B cell (primary cell): ENCODE results near the gene DDX54. TPM values are rescaled to one million over a fixed set of nuclear protein-coding genes. Genes with fewer than 3 reads are reported as not detected.

Source experiments
- ATAC-seq: fragments of 200-7000 bp; cut with Tn5 transposase; one replicate; pipeline ENCODE4 v1.10.0; 2021; ENCODE audit warnings: low read depth, mild to moderate bottlenecking, moderate number of reproducible peaks, moderate library complexity
- CTCF ChIA-PET: fragments of 350-600 bp; sonication (Branson Sonifier 250); formaldehyde crosslinking; loops from one replicate; lab custom pipeline; 2021; ENCODE audit warnings: antibody characterized with exemption, inconsistent platforms; lab: Charles Lee
- POLR2A ChIA-PET: fragments of 350-600 bp; sonication (Branson Sonifier 250); formaldehyde crosslinking; loops from one replicate; lab custom pipeline; 2021; ENCODE audit warnings: antibody characterized with exemption; lab: Charles Lee
- DNase-seq: peaks from one replicate; pipeline ENCODE4 v3.0.0; 2013
- H2AFZ ChIP-seq: 2 replicates; pipeline ENCODE4 v1.6.1; 2012; ENCODE audit warnings: mild to moderate bottlenecking, low read depth, low read length; ENCODE audit not compliant: insufficient read depth, poor library complexity, severe bottlenecking
- H3K27ac ChIP-seq, 2 donors: 1 replicate in 1 of 2; 2 replicates in 1 of 2; pipeline ENCODE4 v1.5.1; 2012 to 2013; ENCODE audit warnings: low read length in 2 of 2, mild to moderate bottlenecking in 2 of 2, moderate library complexity in 1 of 2
- H3K27me3 ChIP-seq, 4 experiments: fragments of 200-600 bp in 1 of 4; sonication (generic) in 1 of 4; replicated peaks in 1 of 4; 1 replicate in 2 of 4; 2 replicates in 2 of 4; pipeline versions ENCODE4 v1.6.1 to v1.7.0; 2013 to 2016; ENCODE audit warnings: low read length in 3 of 4, mild to moderate bottlenecking in 2 of 4, mixed read lengths in 1 of 4, moderate library complexity in 1 of 4; ENCODE audit not compliant: insufficient read depth in 4 of 4, control insufficient read depth in 3 of 4; ENCODE audit errors: control extremely low read depth in 1 of 4
- H3K36me3 ChIP-seq, 2 experiments: replicated peaks in 1 of 2; 1 replicate in 1 of 2; 2 replicates in 1 of 2; pipeline versions ENCODE4 v1.6.1 to v1.7.1; 2013; ENCODE audit warnings: low read length in 1 of 2; ENCODE audit not compliant: insufficient read depth in 2 of 2, control insufficient read depth in 1 of 2; ENCODE audit errors: control extremely low read depth in 1 of 2, extremely low read depth in 1 of 2
- H3K4me1 ChIP-seq, 2 donors: fragments of 200-600 bp in 1 of 2; sonication (generic) in 1 of 2; 1 replicate in 1 of 2; 2 replicates in 1 of 2; pipeline versions ENCODE4 v1.5.1 to v1.6.1; 2013 to 2017; ENCODE audit warnings: low read length in 2 of 2; ENCODE audit not compliant: control insufficient read depth in 2 of 2, insufficient read depth in 2 of 2
- H3K4me2 ChIP-seq: replicated peaks from 2 replicates; pipeline ENCODE3; 2012; ENCODE audit warnings: mild to moderate bottlenecking, low read depth, low read length; ENCODE audit not compliant: poor library complexity, severe bottlenecking
- H3K4me3 ChIP-seq, 5 experiments: fragments of 200-600 bp in 1 of 5; sonication (generic) in 1 of 5; 1 replicate in 3 of 5; 2 replicates in 2 of 5; pipeline versions ENCODE4 v1.5.1 to v1.7.0; 2011 to 2016; ENCODE audit warnings: low read length in 4 of 5, mild to moderate bottlenecking in 4 of 5, low read depth in 2 of 5, control low read depth in 1 of 5, moderate library complexity in 1 of 5; ENCODE audit not compliant: insufficient read depth in 1 of 5; ENCODE audit errors: control extremely low read depth in 1 of 5, extremely low read depth in 1 of 5
- H3K79me2 ChIP-seq: fragments of 200-600 bp; sonication (generic); one replicate; pipeline ENCODE4 v1.6.0; 2016; ENCODE audit warnings: low read length; ENCODE audit not compliant: control insufficient read depth, insufficient read depth
- H3K9ac ChIP-seq: fragments of 200-600 bp; sonication (generic); 2 replicates; pipeline ENCODE4 v1.6.1; 2017; ENCODE audit warnings: mild to moderate bottlenecking, low read length, moderate library complexity
- H3K9me3 ChIP-seq, 3 donors: one replicate each; pipeline versions ENCODE4 v1.6.1 to v1.7.1; 2013; ENCODE audit warnings: low read length in 2 of 3; ENCODE audit not compliant: control insufficient read depth in 2 of 3, insufficient read depth in 1 of 3; ENCODE audit errors: control extremely low read depth in 1 of 3
- H4K20me1 ChIP-seq: 2 replicates; pipeline ENCODE4 v1.6.0; 2012; ENCODE audit warnings: mild to moderate bottlenecking, low read length; ENCODE audit not compliant: insufficient read depth, control insufficient read depth, poor library complexity, severe bottlenecking
- H3K27ac Mint-ChIP-seq: one replicate; pipeline ENCODE4 v1.8.0; 2021; ENCODE audit warnings: mixed read lengths
- H3K27me3 Mint-ChIP-seq: one replicate; pipeline ENCODE4 v1.8.0; 2021; ENCODE audit warnings: mixed read lengths
- H3K4me1 Mint-ChIP-seq: one replicate; pipeline ENCODE4 v1.8.0; 2021; ENCODE audit warnings: mixed read lengths
- H3K4me3 Mint-ChIP-seq: one replicate; pipeline ENCODE4 v1.8.0; 2021; ENCODE audit warnings: mixed read lengths
- H3K9me3 Mint-ChIP-seq: one replicate; pipeline ENCODE4 v1.8.0; 2022; ENCODE audit warnings: mixed read lengths; ENCODE audit not compliant: insufficient read depth
- EZH2 ChIP-seq: IDR thresholded peaks from 2 replicates; pipeline ENCODE4 v1.6.1; 2012; ENCODE audit warnings: borderline replicate concordance, low read depth, mild to moderate bottlenecking, moderate library complexity, low read length; ENCODE audit not compliant: insufficient read depth, poor library complexity, severe bottlenecking
- WGBS: methylation state at CpG from one replicate; pipeline ENCODE4 v1.1.5; 2013; ENCODE audit warnings: missing lambda C conversion rate; ENCODE audit not compliant: insufficient coverage; 5-methylcytosine and 5-hydroxymethylcytosine counted together
- intact Hi-C: fragments of 100-400 bp; cut with micrococcal nuclease; formaldehyde crosslinking; loops from one replicate; pipeline ENCODE4 v1.10.0; 2022
- polyA plus RNA-seq: library from polyadenylated mRNA; depleted of rRNA; stranded (reverse); fragments of >200 nt; gene quantifications from 2 replicates; pipeline ENCODE4 v1.2.3, GENCODE V29; 2012
- total RNA-seq, 2 donors: library from RNA; stranded (reverse); fragments of 120-200 nt in 1 of 2; gene quantifications; 1 replicate in 1 of 2; 2 replicates in 1 of 2; pipeline versions ENCODE4 v1.2.3 to v1.2.4, GENCODE V29; 2013 to 2022
- TF ChIP-seq, protein P1 (sequence below): fragments of 200-600 bp; IDR thresholded peaks from one replicate; pipeline ENCODE4 v1.8.0; 2022; ENCODE audit warnings: antibody characterized with exemption, mild to moderate bottlenecking

The DDX54 gene
- total and polyA plus RNA-seq, 2 donors (not counting 1 experiment from before 2014, with no cell fraction given), result 55.4 to 101 TPM

DNA sequence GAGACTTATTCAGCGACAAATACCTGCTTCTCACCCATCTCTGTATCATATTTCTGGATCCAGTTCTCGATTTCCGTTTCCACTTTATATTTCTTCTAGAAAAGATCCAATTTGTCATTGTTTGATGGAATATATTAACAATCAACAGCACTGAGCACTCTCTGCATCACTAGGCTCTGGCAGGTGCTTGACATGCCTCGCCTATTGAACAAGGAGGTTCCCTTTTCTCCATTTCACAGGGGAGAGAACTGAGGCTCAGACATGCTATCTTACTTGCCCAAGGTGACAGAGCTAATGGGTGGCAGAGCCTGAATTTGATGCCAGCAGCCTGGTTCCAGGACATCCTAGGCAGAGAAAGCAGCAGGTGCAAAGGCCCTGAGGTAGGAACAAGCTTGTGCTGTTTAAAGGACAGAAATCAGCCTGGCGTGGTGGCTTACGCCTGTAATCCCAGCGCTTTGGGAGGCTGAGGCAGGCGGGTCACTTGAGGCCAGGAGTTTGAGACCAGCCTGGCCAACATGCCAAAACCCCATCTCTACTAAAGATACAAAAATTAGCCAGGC lies 12.3 kb upstream of the DDX54 start:
- CTCF ChIA-PET, result interaction anchor here (0.6 to 4.2 kb wide), 23 partner anchors 8 to 318 kb away, joined by 3 to 96 read pairs (median 5); partner anchors contain the start of genes DDX54, SDSL and TPCN1

More for the DNA sequence above, 12.3 kb upstream of the DDX54 start:
- POLR2A ChIA-PET, result interaction anchor here (0.6 to 2.2 kb wide), 9 partner anchors 10 to 88 kb away, joined by 4 to 17 read pairs (median 10); partner anchors contain the start of gene TPCN1
- H3K9me3 ChIP-seq, result peaks cover 0 to 5% (median 0%) of the 10 kb centered on the region in 3 donors
- H3K79me2 ChIP-seq, result no peaks in the 10 kb centered on the region
- no peaks in the 10 kb centered on the region for H3K27me3 ChIP-seq
- no peak for TF ChIP-seq EZH2
- TF ChIP-seq, protein P1, sequence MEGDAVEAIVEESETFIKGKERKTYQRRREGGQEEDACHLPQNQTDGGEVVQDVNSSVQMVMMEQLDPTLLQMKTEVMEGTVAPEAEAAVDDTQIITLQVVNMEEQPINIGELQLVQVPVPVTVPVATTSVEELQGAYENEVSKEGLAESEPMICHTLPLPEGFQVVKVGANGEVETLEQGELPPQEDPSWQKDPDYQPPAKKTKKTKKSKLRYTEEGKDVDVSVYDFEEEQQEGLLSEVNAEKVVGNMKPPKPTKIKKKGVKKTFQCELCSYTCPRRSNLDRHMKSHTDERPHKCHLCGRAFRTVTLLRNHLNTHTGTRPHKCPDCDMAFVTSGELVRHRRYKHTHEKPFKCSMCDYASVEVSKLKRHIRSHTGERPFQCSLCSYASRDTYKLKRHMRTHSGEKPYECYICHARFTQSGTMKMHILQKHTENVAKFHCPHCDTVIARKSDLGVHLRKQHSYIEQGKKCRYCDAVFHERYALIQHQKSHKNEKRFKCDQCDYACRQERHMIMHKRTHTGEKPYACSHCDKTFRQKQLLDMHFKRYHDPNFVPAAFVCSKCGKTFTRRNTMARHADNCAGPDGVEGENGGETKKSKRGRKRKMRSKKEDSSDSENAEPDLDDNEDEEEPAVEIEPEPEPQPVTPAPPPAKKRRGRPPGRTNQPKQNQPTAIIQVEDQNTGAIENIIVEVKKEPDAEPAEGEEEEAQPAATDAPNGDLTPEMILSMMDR, result no peak
- ATAC-seq (peak; percentile 26), DNase-seq (peak; percentile 42)
- intact Hi-C loops, result loop anchor here (1.0 to 10.0 kb wide), 5 partner anchors 11 to 230 kb away; partner anchors contain the start of gene TPCN1
- Mint-ChIP-seq H3K9me3 (no peaks in the 10 kb centered on the region), H3K4me3 (peak overlapping the region; percentile 0), H3K27ac (peak overlapping the region; percentile 73), H3K4me1 (peaks cover 26% of the 10 kb centered on the region), H3K27me3 (no peaks in the 10 kb centered on the region)
- H2AFZ ChIP-seq, result no peak overlapping the region
- H3K36me3 ChIP-seq, result no peaks in the 10 kb centered on the region
- peaks cover 12 to 18% of the 10 kb centered on the region in 2 donors for H3K4me1 ChIP-seq
- no peak overlapping the region for H3K9ac ChIP-seq
- H3K4me3 ChIP-seq, result no peak overlapping the region
- H3K27ac ChIP-seq, result no peak overlapping the region
- WGBS, result 93% methylated on average over 4 of the region's 8 CpGs
- H3K4me2 ChIP-seq, result peak overlapping the region; percentile 31
- no peaks in the 10 kb centered on the region for H4K20me1 ChIP-seq
